ENCODE measurements around the gene LACRT.

DNA sequence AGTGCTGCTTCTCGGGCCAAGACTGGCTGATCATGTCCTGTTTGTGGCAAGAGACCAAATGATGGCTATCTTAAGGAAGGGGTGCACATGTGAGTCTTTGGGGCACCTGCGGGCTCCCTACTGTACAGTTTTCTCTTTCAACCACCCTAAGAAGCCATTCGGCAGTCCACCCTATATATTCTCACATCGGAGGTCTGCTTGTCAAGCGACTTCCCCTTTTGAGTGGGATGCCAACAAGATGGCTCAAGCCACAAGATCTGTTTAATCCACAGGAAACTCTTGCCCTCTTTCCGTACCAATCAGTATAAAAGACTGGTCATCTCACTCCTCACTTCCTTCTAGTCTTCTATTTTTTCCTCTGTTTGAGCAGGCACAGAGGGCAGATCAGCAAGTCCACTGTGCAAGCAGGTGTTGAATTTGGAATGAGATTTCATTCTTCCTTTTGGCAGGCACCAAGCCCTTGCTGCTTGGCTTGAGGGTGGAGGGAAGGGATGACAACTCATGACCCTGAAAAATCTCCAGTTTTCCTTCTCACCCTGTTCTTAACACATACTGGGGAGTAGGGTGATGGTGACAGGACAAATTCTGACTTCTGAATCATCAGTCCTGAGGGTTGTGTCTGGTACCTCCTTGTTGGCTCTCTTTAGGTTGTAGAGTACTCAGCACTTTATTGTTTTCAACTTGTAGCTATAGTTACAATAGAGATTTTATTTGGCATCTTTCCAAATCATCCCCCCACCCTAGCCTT is 17.6 kb downstream of the LACRT start:
- no peak for TF ChIP-seq EP300 (IDR thresholded peaks at IDR 0.05)
- TF ChIP-seq, protein P1, sequence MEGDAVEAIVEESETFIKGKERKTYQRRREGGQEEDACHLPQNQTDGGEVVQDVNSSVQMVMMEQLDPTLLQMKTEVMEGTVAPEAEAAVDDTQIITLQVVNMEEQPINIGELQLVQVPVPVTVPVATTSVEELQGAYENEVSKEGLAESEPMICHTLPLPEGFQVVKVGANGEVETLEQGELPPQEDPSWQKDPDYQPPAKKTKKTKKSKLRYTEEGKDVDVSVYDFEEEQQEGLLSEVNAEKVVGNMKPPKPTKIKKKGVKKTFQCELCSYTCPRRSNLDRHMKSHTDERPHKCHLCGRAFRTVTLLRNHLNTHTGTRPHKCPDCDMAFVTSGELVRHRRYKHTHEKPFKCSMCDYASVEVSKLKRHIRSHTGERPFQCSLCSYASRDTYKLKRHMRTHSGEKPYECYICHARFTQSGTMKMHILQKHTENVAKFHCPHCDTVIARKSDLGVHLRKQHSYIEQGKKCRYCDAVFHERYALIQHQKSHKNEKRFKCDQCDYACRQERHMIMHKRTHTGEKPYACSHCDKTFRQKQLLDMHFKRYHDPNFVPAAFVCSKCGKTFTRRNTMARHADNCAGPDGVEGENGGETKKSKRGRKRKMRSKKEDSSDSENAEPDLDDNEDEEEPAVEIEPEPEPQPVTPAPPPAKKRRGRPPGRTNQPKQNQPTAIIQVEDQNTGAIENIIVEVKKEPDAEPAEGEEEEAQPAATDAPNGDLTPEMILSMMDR (IDR thresholded peaks at IDR 0.05): no peak
- TF ChIP-seq POLR2AphosphoS5 (IDR thresholded peaks at IDR 0.05): no peak
- TF ChIP-seq POLR2A (IDR thresholded peaks at IDR 0.05): no peak

All from sigmoid colon (tissue), 4 donors.